ENCODE measurements around the gene CCDC74B. TPM values are rescaled to one million over a fixed set of nuclear protein-coding genes. Genes with fewer than 3 reads are reported as not detected.
"Not testable (repeated sequence)": the region's sequence is repeated elsewhere in the genome, so short reads cannot be mapped to it uniquely, and the experiment has no call there.

Gene CCDC74B
- polyA plus RNA-seq (0.46 to 0.60 TPM (median 0.52 TPM) in 3 replicates), polyA minus RNA-seq (0.13 TPM in 1 of 3 replicates, not detected in the others)
- not detected for polyA plus RNA-seq (2011; ENCODE audit: low read depth)
- 0.13 and 0.21 TPM in 2 replicates for polyA plus RNA-seq (2011; cell fraction: cytosol; rRNA removed)
- polyA plus RNA-seq (2011; cell fraction: nucleus; rRNA removed) = 1.0 and 1.2 TPM in 2 replicates
- 0.07 and 0.46 TPM in 2 replicates for polyA plus RNA-seq (2012; ENCODE audit: low replicate concordance)
- not detected for polyA minus RNA-seq (2011; cell fraction: cytosol; rRNA and poly(A)+ RNA removed)
- polyA minus RNA-seq (2011; cell fraction: nucleus; rRNA and poly(A)+ RNA removed) = 0.32 TPM in 1 of 2 replicates, not detected in the other

DNA sequence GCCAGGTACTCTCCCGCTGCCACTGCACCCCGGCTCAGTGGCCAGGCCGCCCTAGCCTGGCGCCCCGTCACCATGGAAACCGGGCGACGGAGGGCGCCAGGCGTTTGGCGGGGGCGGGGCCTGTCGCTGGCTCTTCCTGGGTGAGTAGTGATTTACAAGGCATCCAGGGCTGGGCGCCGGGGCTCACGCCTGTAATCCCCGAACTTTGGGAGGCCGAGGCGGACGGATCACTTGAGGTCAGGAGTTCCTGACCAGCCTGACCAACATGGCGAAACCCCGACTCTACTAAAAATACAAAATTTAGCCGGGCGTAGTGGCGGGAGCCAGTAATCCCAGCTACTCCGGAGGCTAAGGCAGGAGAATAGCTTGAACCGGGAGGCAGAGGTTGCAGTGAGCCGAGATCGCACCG lies at the start of gene CCDC74B:
TSS of gene CCDC74B (minus strand) at position 107 of the 409 bp plus-strand sequence. CDS start 116 bp downstream, outside the sequence.
- H3K4me1 ChIP-seq (ENCODE audit: control insufficient read depth, extremely low read depth, insufficient read depth, low read length); H3K79me2 ChIP-seq (ENCODE audit: control insufficient read depth, insufficient read depth, low read length); H3K9me1 ChIP-seq (ENCODE audit: control insufficient read depth, extremely low read depth, insufficient read depth, low read length); DNase-seq (ENCODE audit: low read depth, low spot score); H3K9me3 ChIP-seq (ENCODE audit: control insufficient read depth, low read depth, low read length); H3K4me2 ChIP-seq (ENCODE audit: control insufficient read depth, extremely low read depth, insufficient read depth, low read depth, low read length); H3K9ac ChIP-seq (ENCODE audit: control insufficient read depth, extremely low read depth, insufficient read depth, low read length); dilution Hi-C loops (cut with MboI; ENCODE audit: extremely low pct_ligation_motif_present, low sequenced_read_pairs); H3K27me3 ChIP-seq (ENCODE audit: control insufficient read depth, extremely low read depth, insufficient read depth, low read length); FAIRE-seq; H3K27ac ChIP-seq (ENCODE audit: control insufficient read depth, insufficient read depth, low read length); H4K20me1 ChIP-seq (ENCODE audit: control insufficient read depth, extremely low read depth, insufficient read depth, low read length); H3K36me3 ChIP-seq (ENCODE audit: control insufficient read depth in 2 of 2, extremely low read depth in 1 of 2, insufficient read depth in 2 of 2, low read length in 2 of 2): not testable (repeated sequence)
- peak within 1 kb of the TSS in 1 of 3 experiments; percentile 5 for H3K4me3 ChIP-seq (ENCODE audit: control insufficient read depth in 2 of 3, extremely low read depth in 1 of 3, insufficient read depth in 2 of 3, low read depth in 1 of 3, low read length in 3 of 3)
- H2AFZ ChIP-seq (ENCODE audit: control insufficient read depth, low read length) = peak within 1 kb of the TSS; percentile 77

DNA sequence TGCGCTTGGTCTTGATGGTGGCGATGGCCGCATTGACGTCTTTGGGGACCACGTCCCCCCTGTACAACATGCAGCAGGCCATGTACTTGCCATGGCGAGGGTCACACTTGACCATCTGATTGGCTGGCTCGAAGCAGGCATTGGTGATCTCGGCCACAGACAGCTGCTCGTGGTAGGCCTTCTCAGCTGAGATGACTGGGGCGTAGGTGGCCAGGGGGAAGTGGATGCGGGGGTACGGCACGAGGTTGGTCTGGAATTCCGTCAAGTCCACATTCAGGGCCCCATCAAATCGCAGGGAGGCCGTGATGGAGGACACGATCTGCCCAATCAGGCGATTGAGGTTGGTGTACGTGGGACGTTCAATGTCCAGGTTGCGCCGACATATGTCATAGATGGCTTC lies 48.9 kb upstream of the CCDC74B start:
- H3K9ac ChIP-seq (ENCODE audit: control insufficient read depth, extremely low read depth, insufficient read depth, low read length); H3K4me3 ChIP-seq (ENCODE audit: control insufficient read depth in 2 of 3, extremely low read depth in 1 of 3, insufficient read depth in 2 of 3, low read depth in 1 of 3, low read length in 3 of 3); H3K27ac ChIP-seq (ENCODE audit: control insufficient read depth, insufficient read depth, low read length); H3K79me2 ChIP-seq (ENCODE audit: control insufficient read depth, insufficient read depth, low read length); DNase-seq (ENCODE audit: low read depth, low spot score); FAIRE-seq; H3K9me3 ChIP-seq (ENCODE audit: control insufficient read depth, low read depth, low read length); dilution Hi-C loops (cut with MboI; ENCODE audit: extremely low pct_ligation_motif_present, low sequenced_read_pairs); H2AFZ ChIP-seq (ENCODE audit: control insufficient read depth, low read length); H3K36me3 ChIP-seq (ENCODE audit: control insufficient read depth in 2 of 2, extremely low read depth in 1 of 2, insufficient read depth in 2 of 2, low read length in 2 of 2); H3K9me1 ChIP-seq (ENCODE audit: control insufficient read depth, extremely low read depth, insufficient read depth, low read length); H3K27me3 ChIP-seq (ENCODE audit: control insufficient read depth, extremely low read depth, insufficient read depth, low read length); H4K20me1 ChIP-seq (ENCODE audit: control insufficient read depth, extremely low read depth, insufficient read depth, low read length); H3K4me1 ChIP-seq (ENCODE audit: control insufficient read depth, extremely low read depth, insufficient read depth, low read length); H3K4me2 ChIP-seq (ENCODE audit: control insufficient read depth, extremely low read depth, insufficient read depth, low read depth, low read length): not testable (repeated sequence)

DNA sequence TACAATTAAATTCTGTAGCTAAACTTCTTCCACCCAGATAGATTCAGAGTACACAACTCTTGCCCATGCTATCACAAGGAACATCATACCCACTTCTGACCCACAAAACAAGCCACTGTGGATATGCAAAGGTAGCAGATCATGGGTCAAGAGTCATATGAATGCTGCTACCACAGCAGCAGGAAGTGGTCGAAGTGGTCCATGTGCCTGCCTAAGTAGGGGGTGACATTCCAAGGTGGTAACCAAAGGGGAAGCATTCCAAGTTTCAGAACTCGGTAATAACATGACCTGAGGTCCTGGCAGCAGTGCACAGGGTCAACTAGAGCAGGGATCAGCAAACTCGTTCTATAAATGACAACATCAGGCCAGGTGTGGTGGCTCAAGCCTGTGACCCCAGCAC lies 47.5 kb upstream of the CCDC74B start:
- H3K27ac ChIP-seq (ENCODE audit: control insufficient read depth, insufficient read depth, low read length); H3K4me1 ChIP-seq (ENCODE audit: control insufficient read depth, extremely low read depth, insufficient read depth, low read length); dilution Hi-C loops (cut with MboI; ENCODE audit: extremely low pct_ligation_motif_present, low sequenced_read_pairs); H3K9ac ChIP-seq (ENCODE audit: control insufficient read depth, extremely low read depth, insufficient read depth, low read length); H3K27me3 ChIP-seq (ENCODE audit: control insufficient read depth, extremely low read depth, insufficient read depth, low read length); H3K36me3 ChIP-seq (ENCODE audit: control insufficient read depth in 2 of 2, extremely low read depth in 1 of 2, insufficient read depth in 2 of 2, low read length in 2 of 2); H4K20me1 ChIP-seq (ENCODE audit: control insufficient read depth, extremely low read depth, insufficient read depth, low read length); H3K9me3 ChIP-seq (ENCODE audit: control insufficient read depth, low read depth, low read length); H3K9me1 ChIP-seq (ENCODE audit: control insufficient read depth, extremely low read depth, insufficient read depth, low read length); FAIRE-seq; DNase-seq (ENCODE audit: low read depth, low spot score); H2AFZ ChIP-seq (ENCODE audit: control insufficient read depth, low read length); H3K4me3 ChIP-seq (ENCODE audit: control insufficient read depth in 2 of 3, extremely low read depth in 1 of 3, insufficient read depth in 2 of 3, low read depth in 1 of 3, low read length in 3 of 3); H3K4me2 ChIP-seq (ENCODE audit: control insufficient read depth, extremely low read depth, insufficient read depth, low read depth, low read length); H3K79me2 ChIP-seq (ENCODE audit: control insufficient read depth, insufficient read depth, low read length): not testable (repeated sequence)

DNA sequence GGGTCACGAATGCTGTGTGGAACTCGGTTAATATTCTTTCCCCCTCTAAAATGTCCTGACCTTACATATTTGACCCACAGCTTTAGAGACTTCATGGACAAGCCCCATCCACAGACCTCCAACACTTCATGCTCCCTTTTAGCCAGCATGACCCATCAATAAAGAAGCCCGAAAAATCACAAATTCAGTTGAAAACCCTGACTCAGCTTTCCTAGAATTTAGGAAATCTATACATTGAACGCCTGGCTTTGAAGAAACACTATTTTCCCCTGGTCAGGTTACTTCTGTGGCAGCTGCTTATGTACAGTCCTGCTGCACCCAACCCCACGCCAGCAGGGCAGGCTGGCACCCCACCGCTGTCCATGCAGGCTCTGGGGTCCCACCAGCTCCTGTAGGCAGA lies 46.4 kb upstream of the CCDC74B start:
- H3K9me1 ChIP-seq (ENCODE audit: control insufficient read depth, extremely low read depth, insufficient read depth, low read length); H3K4me3 ChIP-seq (ENCODE audit: control insufficient read depth in 2 of 3, extremely low read depth in 1 of 3, insufficient read depth in 2 of 3, low read depth in 1 of 3, low read length in 3 of 3); H3K36me3 ChIP-seq (ENCODE audit: control insufficient read depth in 2 of 2, extremely low read depth in 1 of 2, insufficient read depth in 2 of 2, low read length in 2 of 2); H3K79me2 ChIP-seq (ENCODE audit: control insufficient read depth, insufficient read depth, low read length); H2AFZ ChIP-seq (ENCODE audit: control insufficient read depth, low read length); DNase-seq (ENCODE audit: low read depth, low spot score); dilution Hi-C loops (cut with MboI; ENCODE audit: extremely low pct_ligation_motif_present, low sequenced_read_pairs); FAIRE-seq; H3K9ac ChIP-seq (ENCODE audit: control insufficient read depth, extremely low read depth, insufficient read depth, low read length); H3K27ac ChIP-seq (ENCODE audit: control insufficient read depth, insufficient read depth, low read length); H4K20me1 ChIP-seq (ENCODE audit: control insufficient read depth, extremely low read depth, insufficient read depth, low read length); H3K4me2 ChIP-seq (ENCODE audit: control insufficient read depth, extremely low read depth, insufficient read depth, low read depth, low read length); H3K4me1 ChIP-seq (ENCODE audit: control insufficient read depth, extremely low read depth, insufficient read depth, low read length); H3K9me3 ChIP-seq (ENCODE audit: control insufficient read depth, low read depth, low read length); H3K27me3 ChIP-seq (ENCODE audit: control insufficient read depth, extremely low read depth, insufficient read depth, low read length): not testable (repeated sequence)
